ENCODE results near the gene CCDC198. TPM values are rescaled to one million over a fixed set of nuclear protein-coding genes. Genes with fewer than 3 reads are reported as not detected.

CCDC198 gene
- total and polyA plus RNA-seq, 9 of the 15 experiments (the other 6 are each of a cell fraction or from before 2014, with no cell fraction given), result not detected

DNA sequence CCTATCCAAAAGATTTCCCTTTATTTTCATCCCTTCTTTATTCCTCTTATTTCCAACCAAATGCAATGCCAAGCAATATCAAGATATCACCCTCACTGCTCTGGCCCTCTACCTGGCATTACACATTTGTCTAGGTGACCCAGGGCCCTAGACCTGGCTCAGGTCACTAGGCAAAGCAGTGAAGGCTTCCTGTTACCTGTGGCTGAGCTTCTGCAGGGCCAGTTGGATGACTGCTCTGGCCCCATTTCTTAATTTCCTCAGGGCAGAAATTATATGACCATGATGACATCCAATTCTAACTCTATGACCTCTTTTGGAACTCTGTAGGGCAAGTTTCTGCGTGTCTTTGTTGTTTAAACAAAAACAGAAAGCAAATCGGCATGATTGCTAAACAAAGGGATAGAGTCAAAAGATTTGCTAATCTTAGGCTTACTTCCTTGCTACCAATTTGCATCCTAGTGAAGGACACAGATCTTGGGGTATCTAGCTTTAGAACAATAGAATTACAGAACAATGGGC, 7.4 kb upstream of the CCDC198 start:
- WGBS (ENCODE audit: insufficient coverage, low coverage, missing lambda C conversion rate), result 0% methylated on average over 2 of the region's 2 CpGs
- Histone ChIP-seq H3K27me3 (ENCODE audit: control insufficient read depth in 2 of 2, insufficient read depth in 2 of 2, low read length in 2 of 2) (no peaks in the 10 kb centered on the region), H3K4me1 (replicated peaks in 1 of 2; ENCODE audit: control insufficient read depth in 2 of 2, insufficient read depth in 2 of 2, low read length in 2 of 2) (no peaks in the 10 kb centered on the region), H4K20me1 (replicated peaks; ENCODE audit: control insufficient read depth, insufficient read depth, low read length) (no peaks in the 10 kb centered on the region), H3K9me1 (ENCODE audit: control insufficient read depth, insufficient read depth, low read length) (no peaks in the 10 kb centered on the region), H3K4me2 (ENCODE audit: insufficient read depth, low read length) (no peak overlapping the region), H3K79me2 (ENCODE audit: control insufficient read depth, insufficient read depth, low read length) (no peaks in the 10 kb centered on the region), H3K4me3 (no peak overlapping the region), H2AFZ (ENCODE audit: low read depth, low read length) (no peak overlapping the region), H3K9me3 (replicated peaks; ENCODE audit: control insufficient read depth, insufficient read depth, low read depth, low read length) (no peaks in the 10 kb centered on the region), H3K9ac (ENCODE audit: insufficient read depth in 1 of 2, low read depth in 2 of 2, low read length in 2 of 2) (no peak overlapping the region), H3K27ac (ENCODE audit: extremely low read depth, low read depth, low read length) (no peak overlapping the region), H3K36me3 (ENCODE audit: control insufficient read depth, insufficient read depth, low read length) (no peaks in the 10 kb centered on the region)
- in situ Hi-C loops (cut with MboI), result no loop called here
- no peak for TF ChIP-seq E2F1 (CRISPR knock-in tag; IDR thresholded peaks at IDR 0.05)
- FAIRE-seq (no peak), ATAC-seq (no peak), DNase-seq (ENCODE audit: extremely low read depth in 1 of 4, low spot score in 3 of 4) (no peak)
- BruUV-seq (replicated peaks), result no TSS peak
- intact Hi-C loops (cut with micrococcal nuclease), result no loop called here
- ChIA-PET POLR2A (no interaction called here), CTCF (ENCODE audit: low intra/inter-chr PET ratio) (no interaction called here)

- H2AFZ ChIP-seq (ENCODE audit: low read depth, low read length), result no peak overlapping the region
- no peak overlapping the region for H3K4me2 ChIP-seq (ENCODE audit: insufficient read depth, low read length)
- DNase-seq (ENCODE audit: extremely low read depth in 1 of 4, low spot score in 3 of 4) (no peak), ATAC-seq (no peak), FAIRE-seq (no peak)
- no peaks in the 10 kb centered on the region for H4K20me1 ChIP-seq (replicated peaks; ENCODE audit: control insufficient read depth, insufficient read depth, low read length)
- H3K9me3 ChIP-seq (replicated peaks; ENCODE audit: control insufficient read depth, insufficient read depth, low read depth, low read length), result no peaks in the 10 kb centered on the region
- H3K36me3 ChIP-seq (ENCODE audit: control insufficient read depth, insufficient read depth, low read length), result no peaks in the 10 kb centered on the region
- in situ Hi-C loops (cut with MboI), result no loop called here
- BruUV-seq (replicated peaks), result no TSS peak
- no peaks in the 10 kb centered on the region for H3K79me2 ChIP-seq (ENCODE audit: control insufficient read depth, insufficient read depth, low read length)
- ChIA-PET POLR2A (no interaction called here), CTCF (ENCODE audit: low intra/inter-chr PET ratio) (no interaction called here)
- no peaks in the 10 kb centered on the region for H3K9me1 ChIP-seq (ENCODE audit: control insufficient read depth, insufficient read depth, low read length)
- no peak overlapping the region for H3K9ac ChIP-seq (ENCODE audit: insufficient read depth in 1 of 2, low read depth in 2 of 2, low read length in 2 of 2)
- no peaks in the 10 kb centered on the region for H3K27me3 ChIP-seq (ENCODE audit: control insufficient read depth in 2 of 2, insufficient read depth in 2 of 2, low read length in 2 of 2)
- no peaks in the 10 kb centered on the region for H3K4me1 ChIP-seq (replicated peaks in 1 of 2; ENCODE audit: control insufficient read depth in 2 of 2, insufficient read depth in 2 of 2, low read length in 2 of 2)
- H3K4me3 ChIP-seq, result no peak overlapping the region
- intact Hi-C loops (cut with micrococcal nuclease), result no loop called here
- no peak overlapping the region for H3K27ac ChIP-seq (ENCODE audit: extremely low read depth, low read depth, low read length)
- TF ChIP-seq CBX1 (IDR thresholded peaks at IDR 0.05; ENCODE audit: low read depth), result no peak
- TF ChIP-seq ZBTB43 (CRISPR knock-in tag; IDR thresholded peaks at IDR 0.05), result no peak
- no peak for TF ChIP-seq RREB1 (CRISPR knock-in tag; IDR thresholded peaks at IDR 0.05)
Measured at GRCh38 chr14:57498659-57499058, 5.0 kb upstream of the CCDC198 start.

Measured in K562 (cell line).